Loucy (cell line): Measurements from ENCODE around the gene CCL5.

Source experiments
- H2AFZ ChIP-seq: fragments of 200-600 bp; sonication (generic); 2 replicates; pipeline ENCODE4 v1.6.0; 2016; ENCODE audit warnings: antibody characterized with exemption, mild to moderate bottlenecking, low read length, moderate library complexity
- H3F3A ChIP-seq: fragments of 200-600 bp; 2 replicates; pipeline ENCODE4 v1.6.0; 2016; ENCODE audit warnings: antibody characterized with exemption, low read depth, mild to moderate bottlenecking
- H3K27me3 ChIP-seq: fragments of 200-600 bp; sonication (generic); 2 replicates; pipeline ENCODE4 v1.6.1; 2014; ENCODE audit warnings: low read length, mild to moderate bottlenecking; ENCODE audit not compliant: insufficient read depth, poor library complexity, severe bottlenecking
- H3K36me3 ChIP-seq: fragments of 200-600 bp; sonication (generic); 2 replicates; pipeline ENCODE4 v1.6.1; 2016; ENCODE audit warnings: low read length; ENCODE audit not compliant: insufficient read depth
- H3K4me1 ChIP-seq: fragments of 200-600 bp; sonication (generic); 2 replicates; pipeline ENCODE4 v1.5.1; 2014; ENCODE audit warnings: low read length, mild to moderate bottlenecking; ENCODE audit not compliant: insufficient read depth, poor library complexity, severe bottlenecking
- H3K4me2 ChIP-seq: fragments of 200-600 bp; sonication (generic); 2 replicates; pipeline ENCODE4 v1.6.0; 2014; ENCODE audit warnings: antibody characterized with exemption, low read length, low read depth, mild to moderate bottlenecking; ENCODE audit not compliant: poor library complexity, severe bottlenecking
- H3K4me3 ChIP-seq: fragments of 200-600 bp; sonication (generic); 2 replicates; pipeline ENCODE4 v1.5.1; 2014; ENCODE audit warnings: low read length, mild to moderate bottlenecking, mixed read lengths; ENCODE audit not compliant: poor library complexity, severe bottlenecking
- H3K79me2 ChIP-seq: fragments of 200-600 bp; sonication (generic); 2 replicates; pipeline ENCODE4 v1.6.1; 2014; ENCODE audit warnings: low read length; ENCODE audit not compliant: insufficient read depth
- H3K9ac ChIP-seq: fragments of 200-600 bp; sonication (generic); 2 replicates; pipeline ENCODE4 v1.6.0; 2014; ENCODE audit warnings: mild to moderate bottlenecking, low read depth, low read length, moderate library complexity; ENCODE audit not compliant: poor library complexity, severe bottlenecking
- H3K9me2 ChIP-seq: fragments of 200-600 bp; sonication (generic); replicated peaks from 2 replicates; pipeline ENCODE4 v1.6.1; 2016; ENCODE audit warnings: low read depth, low read length, mixed read lengths
- H3K9me3 ChIP-seq: fragments of 200-600 bp; sonication (generic); 2 replicates; pipeline ENCODE4 v1.6.1; 2014; ENCODE audit warnings: mild to moderate bottlenecking, antibody characterized with exemption, low read length, low read depth; ENCODE audit not compliant: insufficient read depth
- H4K20me1 ChIP-seq: fragments of 200-600 bp; sonication (generic); 2 replicates; pipeline ENCODE4 v1.6.0; 2014; ENCODE audit warnings: antibody characterized with exemption, low read length, mild to moderate bottlenecking; ENCODE audit not compliant: insufficient read depth, poor library complexity, severe bottlenecking
- CTCF ChIP-seq: fragments of 200-600 bp; sonication (generic); conservative IDR thresholded peaks from 2 replicates; pipeline ENCODE4 v1.5.1; 2014; ENCODE audit warnings: mild to moderate bottlenecking, antibody characterized with exemption, low read length
- EZH2phosphoT487 ChIP-seq: fragments of 200-600 bp; IDR thresholded peaks from 2 replicates; pipeline ENCODE4 v1.6.1; 2018; ENCODE audit warnings: antibody characterized with exemption, mild to moderate bottlenecking, moderate library complexity, borderline replicate concordance

CCL5 gene

GRCh38 chr17:35894206-35894605 is 14.0 kb upstream of the CCL5 start:
- peaks cover 17% of the 10 kb centered on the region for H3K4me1 ChIP-seq
- H3K4me3 ChIP-seq = no peak overlapping the region
- no peaks in the 10 kb centered on the region for H3K79me2 ChIP-seq
- no peaks in the 10 kb centered on the region for H4K20me1 ChIP-seq
- H3F3A ChIP-seq = no peaks in the 10 kb centered on the region
- H3K9me2 ChIP-seq = no peaks in the 10 kb centered on the region
- H3K4me2 ChIP-seq = no peak overlapping the region
- no peaks in the 10 kb centered on the region for H3K36me3 ChIP-seq
- H3K9me3 ChIP-seq = no peaks in the 10 kb centered on the region
- TF ChIP-seq EZH2phosphoT487 = no peak
- no peak for TF ChIP-seq CTCF
- H3K27me3 ChIP-seq = no peaks in the 10 kb centered on the region
- no peak overlapping the region for H2AFZ ChIP-seq
- H3K9ac ChIP-seq = no peak overlapping the region

GRCh38 chr17:35893751-35894150 is 13.6 kb upstream of the CCL5 start:
- Histone ChIP-seq H3K4me2 (no peak overlapping the region), H4K20me1 (no peaks in the 10 kb centered on the region), H3K4me3 (no peak overlapping the region), H3K9me3 (no peaks in the 10 kb centered on the region), H3K4me1 (peaks cover 17% of the 10 kb centered on the region), H3K9me2 (no peaks in the 10 kb centered on the region), H3K36me3 (no peaks in the 10 kb centered on the region), H3K79me2 (no peaks in the 10 kb centered on the region), H3F3A (no peaks in the 10 kb centered on the region), H2AFZ (no peak overlapping the region), H3K9ac (no peak overlapping the region), H3K27me3 (no peaks in the 10 kb centered on the region)
- TF ChIP-seq CTCF (no peak), EZH2phosphoT487 (no peak)

GRCh38 chr17:35892091-35893035 is 12.2 kb upstream of the CCL5 start:
- Histone ChIP-seq H3K9ac (no peak overlapping the region), H3K9me3 (no peaks in the 10 kb centered on the region), H3K36me3 (no peaks in the 10 kb centered on the region), H2AFZ (no peak overlapping the region), H3K9me2 (no peaks in the 10 kb centered on the region), H3K4me3 (no peak overlapping the region), H4K20me1 (no peaks in the 10 kb centered on the region), H3K79me2 (no peaks in the 10 kb centered on the region), H3K27me3 (no peaks in the 10 kb centered on the region), H3K4me2 (no peak overlapping the region), H3F3A (no peaks in the 10 kb centered on the region), H3K4me1 (peaks cover 17% of the 10 kb centered on the region)
- TF ChIP-seq CTCF = no peak
- no peak for TF ChIP-seq EZH2phosphoT487
